OCI-LY1 (cell line): Measurements from ENCODE around the gene HELB.

Experiments
- H2AFZ ChIP-seq: fragments of 200-600 bp; sonication (generic), shearing (Covaris generic); 2 replicates; pipeline ENCODE4 v1.6.0; 2014; ENCODE audit warnings: antibody characterized with exemption, mild to moderate bottlenecking, low read length
- H3F3A ChIP-seq: fragments of 200-600 bp; sonication (generic), shearing (Covaris generic); 2 replicates; pipeline ENCODE4 v1.6.0; 2014; ENCODE audit warnings: mild to moderate bottlenecking, antibody characterized with exemption, low read length, moderate library complexity; ENCODE audit not compliant: insufficient read depth
- H3K27ac ChIP-seq: fragments of 200-600 bp; sonication (generic); 2 replicates; pipeline ENCODE4 v1.5.1; 2014; ENCODE audit warnings: low read length, mixed run types, mild to moderate bottlenecking, low read depth; ENCODE audit not compliant: poor library complexity, severe bottlenecking
- H3K27me3 ChIP-seq: fragments of 200-600 bp; sonication (generic); 2 replicates; pipeline ENCODE4 v1.6.0; 2014; ENCODE audit warnings: antibody characterized with exemption, mild to moderate bottlenecking, low read length, moderate library complexity; ENCODE audit not compliant: insufficient read depth
- H3K36me3 ChIP-seq: fragments of 200-600 bp; sonication (generic); 2 replicates; pipeline ENCODE4 v1.6.1; 2014; ENCODE audit warnings: mild to moderate bottlenecking, antibody characterized with exemption, low read length, moderate library complexity, mixed read lengths; ENCODE audit not compliant: insufficient read depth
- H3K4me1 ChIP-seq: fragments of 200-600 bp; sonication (generic); 2 replicates; pipeline ENCODE4 v1.5.1; 2014; ENCODE audit warnings: mild to moderate bottlenecking, low read length, moderate library complexity; ENCODE audit not compliant: insufficient read depth, severe bottlenecking
- H3K4me2 ChIP-seq: fragments of 200-600 bp; sonication (generic), shearing (Covaris generic); 2 replicates; pipeline ENCODE4 v1.6.1; 2014; ENCODE audit warnings: low read length
- H3K4me3 ChIP-seq: fragments of 200-600 bp; sonication (generic); 2 replicates; pipeline ENCODE4 v1.5.1; 2014; ENCODE audit warnings: low read length, low read depth, mild to moderate bottlenecking, mixed read lengths; ENCODE audit not compliant: poor library complexity, severe bottlenecking
- H3K79me2 ChIP-seq: fragments of 200-600 bp; shearing (Covaris generic); 2 replicates; pipeline ENCODE4 v1.6.1; 2016; ENCODE audit warnings: mixed run types, low read length, mixed read lengths; ENCODE audit not compliant: insufficient read depth
- H3K9ac ChIP-seq: fragments of 200-600 bp; sonication (generic), shearing (Covaris generic); 2 replicates; pipeline ENCODE4 v1.6.1; 2014; ENCODE audit warnings: mild to moderate bottlenecking, low read length, mixed read lengths
- H3K9me2 ChIP-seq: fragments of 200-600 bp; sonication (generic), shearing (Covaris generic); 2 replicates; pipeline ENCODE4 v1.6.1; 2014; ENCODE audit warnings: low read depth, mild to moderate bottlenecking, low read length, mixed read lengths
- H3K9me3 ChIP-seq: fragments of 200-600 bp; shearing (Covaris generic); 2 replicates; pipeline ENCODE4 v1.6.1; 2014; ENCODE audit warnings: low read length, mixed read lengths
- H4K20me1 ChIP-seq: fragments of 200-600 bp; sonication (generic), shearing (Covaris generic); 2 replicates; pipeline ENCODE4 v1.6.0; 2016; ENCODE audit warnings: mild to moderate bottlenecking, low read length; ENCODE audit not compliant: insufficient read depth
- EZH2 ChIP-seq: fragments of 200-600 bp; sonication (generic), shearing (Covaris generic); IDR thresholded peaks from 2 replicates; pipeline ENCODE4 v1.8.0; 2017; ENCODE audit warnings: borderline replicate concordance, mixed run types, mild to moderate bottlenecking, antibody characterized with exemption, low read length, moderate library complexity, mixed read lengths
- TF ChIP-seq, protein P1 (sequence below): fragments of 200-600 bp; sonication (generic), shearing (Covaris generic); IDR thresholded peaks from 2 replicates; pipeline ENCODE4 v1.5.1; 2017; ENCODE audit warnings: mild to moderate bottlenecking, antibody characterized with exemption, low read length, moderate library complexity, mixed read lengths

Gene HELB

GRCh38 chr12:66309606-66310005 is 7.3 kb downstream of the HELB start:
- no peak for TF ChIP-seq EZH2
- TF ChIP-seq, protein P1, sequence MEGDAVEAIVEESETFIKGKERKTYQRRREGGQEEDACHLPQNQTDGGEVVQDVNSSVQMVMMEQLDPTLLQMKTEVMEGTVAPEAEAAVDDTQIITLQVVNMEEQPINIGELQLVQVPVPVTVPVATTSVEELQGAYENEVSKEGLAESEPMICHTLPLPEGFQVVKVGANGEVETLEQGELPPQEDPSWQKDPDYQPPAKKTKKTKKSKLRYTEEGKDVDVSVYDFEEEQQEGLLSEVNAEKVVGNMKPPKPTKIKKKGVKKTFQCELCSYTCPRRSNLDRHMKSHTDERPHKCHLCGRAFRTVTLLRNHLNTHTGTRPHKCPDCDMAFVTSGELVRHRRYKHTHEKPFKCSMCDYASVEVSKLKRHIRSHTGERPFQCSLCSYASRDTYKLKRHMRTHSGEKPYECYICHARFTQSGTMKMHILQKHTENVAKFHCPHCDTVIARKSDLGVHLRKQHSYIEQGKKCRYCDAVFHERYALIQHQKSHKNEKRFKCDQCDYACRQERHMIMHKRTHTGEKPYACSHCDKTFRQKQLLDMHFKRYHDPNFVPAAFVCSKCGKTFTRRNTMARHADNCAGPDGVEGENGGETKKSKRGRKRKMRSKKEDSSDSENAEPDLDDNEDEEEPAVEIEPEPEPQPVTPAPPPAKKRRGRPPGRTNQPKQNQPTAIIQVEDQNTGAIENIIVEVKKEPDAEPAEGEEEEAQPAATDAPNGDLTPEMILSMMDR: no peak
- Histone ChIP-seq H3K36me3 (peaks cover 19% of the 10 kb centered on the region), H4K20me1 (no peaks in the 10 kb centered on the region), H3K9me2 (no peaks in the 10 kb centered on the region), H3F3A (no peaks in the 10 kb centered on the region; the same call in 1 of the 2 replicates), H3K4me1 (peaks cover 8% of the 10 kb centered on the region), H2AFZ (no peak overlapping the region), H3K4me3 (no peak overlapping the region), H3K9ac (no peak overlapping the region), H3K27me3 (no peaks in the 10 kb centered on the region), H3K9me3 (no peaks in the 10 kb centered on the region), H3K4me2 (no peak overlapping the region), H3K79me2 (no peaks in the 10 kb centered on the region), H3K27ac (no peak overlapping the region)

GRCh38 chr12:66312189-66312588 is 9.9 kb downstream of the HELB start:
- no peak overlapping the region for H3K4me3 ChIP-seq
- peaks cover 13% of the 10 kb centered on the region for H3K36me3 ChIP-seq
- no peak overlapping the region for H3K9ac ChIP-seq
- H3F3A ChIP-seq: no peaks in the 10 kb centered on the region
- H3K27ac ChIP-seq: no peak overlapping the region
- TF ChIP-seq EZH2: no peak
- TF ChIP-seq, protein P1: no peak
- no peaks in the 10 kb centered on the region for H4K20me1 ChIP-seq
- no peaks in the 10 kb centered on the region for H3K9me2 ChIP-seq
- H3K9me3 ChIP-seq: no peaks in the 10 kb centered on the region
- H3K27me3 ChIP-seq: no peaks in the 10 kb centered on the region
- no peak overlapping the region for H2AFZ ChIP-seq
- no peaks in the 10 kb centered on the region for H3K79me2 ChIP-seq
- H3K4me1 ChIP-seq: no peaks in the 10 kb centered on the region
- H3K4me2 ChIP-seq: no peak overlapping the region

- no peaks in the 10 kb centered on the region for H3K4me1 ChIP-seq
- no peak overlapping the region for H3K9ac ChIP-seq
- H3K27ac ChIP-seq: no peak overlapping the region
- H3K9me3 ChIP-seq: no peaks in the 10 kb centered on the region
- no peaks in the 10 kb centered on the region for H3K27me3 ChIP-seq
- TF ChIP-seq EZH2: no peak
- TF ChIP-seq, protein P1: no peak
- no peaks in the 10 kb centered on the region for H3F3A ChIP-seq
- no peak overlapping the region for H3K4me2 ChIP-seq
- H3K9me2 ChIP-seq: no peaks in the 10 kb centered on the region
- H3K4me3 ChIP-seq: no peak overlapping the region
- H3K36me3 ChIP-seq: peaks cover 13% of the 10 kb centered on the region; the same call in 1 of the 2 replicates
- no peaks in the 10 kb centered on the region for H3K79me2 ChIP-seq
- H2AFZ ChIP-seq: no peak overlapping the region
- H4K20me1 ChIP-seq: no peaks in the 10 kb centered on the region
Observed at GRCh38 chr12:66314278-66314677, 12.0 kb downstream of the HELB start.
